22Rv1 (cell line): ENCODE data around the gene LENEP.

Experiments
- CTCF ChIP-seq: fragments of 450-650 bp; IDR thresholded peaks from 2 replicates; pipeline ENCODE4 v1.5.1; 2017; ENCODE audit warnings: mild to moderate bottlenecking
- ZFX ChIP-seq: fragments of 450-650 bp; IDR thresholded peaks from 2 replicates; pipeline ENCODE4 v1.6.1; 2017; ENCODE audit warnings: antibody characterized with exemption, borderline replicate concordance

GRCh38 chr1:154966111-154966510 is 27.3 kb upstream of the LENEP start:
- TF ChIP-seq CTCF (no peak), ZFX (no peak)
